T-helper 2 cell treated with Interferon-gamma antibody and Interleukin-4, amounts not matched to agents 100 ng/mL and 5 ng/mL, for 36 hours (primary cell): Measurements from ENCODE around the gene CIAO2B. TPM values are rescaled to one million over a fixed set of nuclear protein-coding genes. Genes with fewer than 3 reads are reported as not detected.

Source experiments
- intact Hi-C: fragments of 100-400 bp; cut with micrococcal nuclease; formaldehyde crosslinking; loops from one replicate; pipeline ENCODE4 v1.15.1; 2023
- total RNA-seq: library from RNA; stranded (reverse); gene quantifications from 2 replicates; pipeline ENCODE4 v1.2.3, GENCODE V29; 2022

Gene CIAO2B
- total RNA-seq, 1 donor from 2014 or later: 113 TPM

DNA sequence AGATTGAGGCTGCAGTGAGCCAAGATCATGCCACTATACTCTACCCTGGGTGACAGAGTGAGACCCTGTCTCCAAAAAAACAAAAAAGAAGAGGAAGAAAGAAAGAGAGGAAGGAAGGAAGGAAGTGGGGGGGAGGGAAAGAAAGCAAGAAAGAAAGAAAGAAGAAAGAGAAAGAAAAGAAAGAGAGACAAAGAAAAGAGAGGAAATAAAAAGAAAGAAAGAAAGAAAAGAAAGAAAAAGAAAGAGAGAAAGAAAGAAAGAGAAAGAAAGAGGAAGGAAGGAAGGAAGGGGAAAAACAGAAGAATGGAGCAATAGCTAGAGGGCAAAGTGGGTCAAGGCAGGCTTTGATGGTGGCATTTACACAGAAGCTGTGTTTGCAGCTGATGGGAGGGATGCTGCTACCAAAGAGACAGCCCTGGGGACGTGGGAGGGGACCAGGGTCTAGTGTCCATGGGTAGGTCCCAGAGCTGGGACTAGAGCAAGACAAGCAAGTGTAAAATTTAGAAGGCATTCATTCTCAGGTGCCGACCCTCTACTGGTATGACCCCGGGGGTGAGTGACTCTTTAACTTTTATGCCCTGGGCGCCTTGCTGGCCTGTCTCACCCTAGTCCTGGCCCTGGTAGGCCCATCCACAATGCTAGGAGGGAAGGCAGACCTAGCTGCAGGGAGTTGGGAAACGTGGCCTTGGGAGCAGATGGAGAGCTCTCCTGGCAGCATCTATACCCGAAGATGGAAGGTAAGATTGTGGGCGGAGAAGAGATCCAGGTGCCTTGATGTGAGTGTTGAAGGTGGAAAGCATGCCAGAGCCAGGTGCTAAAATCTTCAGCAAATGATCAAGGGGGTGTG lies 24.9 kb upstream of the CIAO2B start:
- intact Hi-C loops: loop anchor here (10.0 kb wide), 1 partner anchor 56 kb away; no protein-coding TSS in a partner anchor

DNA sequence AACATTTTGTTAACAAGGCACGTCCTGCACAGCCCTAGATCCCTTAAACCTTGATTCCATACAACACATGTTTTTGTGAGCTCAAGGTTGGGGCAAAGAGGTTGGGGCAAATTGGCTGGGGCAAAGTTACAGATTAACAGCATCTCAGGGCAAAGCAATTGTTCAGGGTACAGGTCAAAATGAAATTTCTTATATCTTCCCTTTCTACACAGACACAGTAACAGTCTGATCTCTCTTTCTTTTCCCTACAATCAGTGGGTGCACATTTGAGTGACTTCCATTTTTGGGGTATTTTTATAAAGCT lies 21.9 kb upstream of the CIAO2B start:
- intact Hi-C loops: loop anchor here (10.0 kb wide), 1 partner anchor 59 kb away; no protein-coding TSS in a partner anchor

DNA sequence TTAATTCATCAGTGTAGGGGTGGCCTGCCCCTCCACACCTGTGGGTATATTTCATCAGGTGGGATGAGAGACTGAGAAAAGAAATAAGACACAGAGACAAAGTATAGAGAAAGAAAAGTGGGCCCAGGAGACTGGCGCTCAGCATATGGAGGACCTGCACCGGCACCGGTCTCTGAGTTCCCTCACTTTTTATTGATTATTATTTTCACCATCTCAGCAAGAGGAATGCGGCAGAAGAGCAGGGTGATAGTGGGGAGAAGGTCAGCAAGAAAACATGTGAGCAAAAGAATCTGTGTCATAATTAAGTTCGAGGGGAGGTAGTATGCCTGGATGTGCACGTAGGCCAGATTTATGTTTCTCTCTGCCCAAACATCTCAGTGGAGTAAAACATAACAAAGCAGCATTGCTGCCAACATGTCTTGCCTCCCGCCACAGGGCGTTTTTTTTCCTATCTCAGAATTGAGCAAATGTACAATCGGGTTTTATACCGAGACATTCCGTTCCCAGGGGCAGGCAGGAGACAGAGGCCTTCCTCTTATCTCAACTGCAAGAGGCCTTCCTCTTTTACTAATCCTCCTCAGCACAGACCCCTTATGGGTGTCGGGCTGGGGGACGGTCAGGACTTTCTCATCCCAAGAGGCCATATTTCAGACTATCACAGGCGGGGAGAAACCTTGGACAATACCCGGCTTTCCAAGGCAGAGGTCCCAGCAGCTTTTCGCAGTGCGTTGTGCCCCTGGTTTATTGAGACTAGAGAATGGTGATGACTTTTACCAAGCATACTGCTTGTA lies 21.4 kb upstream of the CIAO2B start:
- intact Hi-C loops: loop anchor here (10.0 kb wide), 1 partner anchor 59 kb away; no protein-coding TSS in a partner anchor

DNA sequence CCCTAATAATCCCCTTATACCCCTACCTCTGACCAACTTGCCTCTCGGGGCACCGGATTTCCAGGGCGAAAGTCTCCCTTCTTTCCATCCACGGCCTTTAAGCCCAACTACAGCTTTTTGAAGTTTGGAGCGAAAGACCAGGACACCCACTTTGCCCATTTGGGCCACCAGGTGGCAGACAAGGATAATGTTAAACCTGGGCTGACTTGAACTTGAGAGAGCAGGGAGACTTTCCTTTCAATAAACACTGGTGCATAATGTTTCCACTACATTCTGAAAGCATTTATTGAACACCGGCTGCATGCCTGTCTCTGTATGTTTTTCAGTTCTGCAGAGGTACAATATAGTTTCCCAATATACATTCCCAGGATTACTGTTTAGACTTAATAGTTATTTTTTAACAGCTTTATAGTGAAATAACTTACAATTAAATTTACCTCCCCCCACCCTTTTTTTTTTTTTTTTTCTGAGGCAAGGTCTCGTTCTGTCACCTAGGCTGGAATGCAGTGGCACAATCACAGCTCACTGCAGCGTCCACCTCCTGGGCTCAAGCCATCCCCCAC lies 20.0 kb upstream of the CIAO2B start:
- intact Hi-C loops: loop anchor here (1.0 to 10.0 kb wide), 4 partner anchors 23 to 323 kb away; partner anchors contain the start of gene PLEKHG4

DNA sequence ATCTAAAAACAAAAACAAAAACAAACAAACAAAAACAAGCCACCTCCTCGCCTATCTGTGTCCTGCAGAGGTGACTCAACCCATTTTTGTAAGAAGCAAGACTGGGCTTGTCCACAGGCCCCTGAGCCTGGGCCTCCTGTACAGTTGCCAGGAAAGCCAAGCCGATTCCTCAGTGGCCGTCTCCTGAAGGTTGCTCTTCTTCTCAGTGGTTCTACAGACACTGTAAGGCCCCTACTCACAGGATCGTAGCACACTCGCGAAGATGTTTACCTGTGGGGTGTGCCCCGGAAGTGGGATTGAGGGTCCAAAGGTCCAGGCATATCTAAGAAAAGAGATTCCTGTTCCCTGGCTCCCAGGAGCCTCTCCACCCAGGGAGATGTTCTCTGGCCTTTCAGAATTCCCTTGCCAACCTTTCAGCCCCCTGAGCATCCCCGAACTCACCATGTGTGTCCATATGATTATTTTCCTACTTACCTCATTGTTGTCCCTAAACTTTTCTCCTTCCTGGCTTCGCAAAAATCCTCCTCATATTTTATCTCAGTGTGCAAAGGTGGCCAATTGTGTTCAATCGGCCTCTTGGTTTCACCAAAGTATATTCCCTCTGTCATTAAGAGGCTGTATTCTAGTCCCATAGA lies 19.4 kb upstream of the CIAO2B start:
- intact Hi-C loops: loop anchor here (1.0 to 10.0 kb wide), 4 partner anchors 24 to 324 kb away; partner anchors contain the start of gene PLEKHG4

DNA sequence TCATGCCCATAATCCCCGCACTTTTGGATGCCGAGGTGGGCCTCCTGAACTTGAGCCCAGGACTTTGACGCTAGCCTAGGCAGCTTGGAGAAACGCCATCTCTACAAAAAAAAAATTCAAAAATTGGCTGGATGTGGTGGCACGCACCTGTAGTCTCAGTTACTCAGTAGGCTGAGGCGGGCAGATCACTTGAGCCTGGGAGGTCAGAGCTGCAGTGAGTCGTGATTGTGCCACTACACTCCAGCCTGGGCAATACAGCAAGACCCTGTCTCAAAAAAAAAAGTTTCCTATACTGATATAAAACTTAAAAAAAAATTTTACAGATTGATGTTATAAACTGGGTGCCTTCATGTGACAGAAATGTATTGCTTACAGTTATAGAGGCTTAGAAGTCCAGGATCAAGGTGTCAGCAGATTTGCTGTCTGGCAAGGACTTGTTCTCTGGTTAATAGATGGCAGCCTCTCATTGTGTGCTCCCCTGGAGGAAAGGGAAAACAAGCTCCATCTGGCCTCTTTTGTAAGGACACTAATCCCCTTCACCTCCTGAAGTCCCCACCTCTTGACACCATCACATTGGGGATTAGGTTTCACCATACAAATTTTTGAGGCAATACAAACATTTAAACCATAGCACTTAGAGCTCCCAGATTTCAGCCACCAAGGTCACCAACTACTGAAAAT lies 18.4 kb upstream of the CIAO2B start:
- intact Hi-C loops: loop anchor here (5.0 to 10.0 kb wide), 2 partner anchors 62 to 325 kb away; partner anchors contain the start of gene PLEKHG4

DNA sequence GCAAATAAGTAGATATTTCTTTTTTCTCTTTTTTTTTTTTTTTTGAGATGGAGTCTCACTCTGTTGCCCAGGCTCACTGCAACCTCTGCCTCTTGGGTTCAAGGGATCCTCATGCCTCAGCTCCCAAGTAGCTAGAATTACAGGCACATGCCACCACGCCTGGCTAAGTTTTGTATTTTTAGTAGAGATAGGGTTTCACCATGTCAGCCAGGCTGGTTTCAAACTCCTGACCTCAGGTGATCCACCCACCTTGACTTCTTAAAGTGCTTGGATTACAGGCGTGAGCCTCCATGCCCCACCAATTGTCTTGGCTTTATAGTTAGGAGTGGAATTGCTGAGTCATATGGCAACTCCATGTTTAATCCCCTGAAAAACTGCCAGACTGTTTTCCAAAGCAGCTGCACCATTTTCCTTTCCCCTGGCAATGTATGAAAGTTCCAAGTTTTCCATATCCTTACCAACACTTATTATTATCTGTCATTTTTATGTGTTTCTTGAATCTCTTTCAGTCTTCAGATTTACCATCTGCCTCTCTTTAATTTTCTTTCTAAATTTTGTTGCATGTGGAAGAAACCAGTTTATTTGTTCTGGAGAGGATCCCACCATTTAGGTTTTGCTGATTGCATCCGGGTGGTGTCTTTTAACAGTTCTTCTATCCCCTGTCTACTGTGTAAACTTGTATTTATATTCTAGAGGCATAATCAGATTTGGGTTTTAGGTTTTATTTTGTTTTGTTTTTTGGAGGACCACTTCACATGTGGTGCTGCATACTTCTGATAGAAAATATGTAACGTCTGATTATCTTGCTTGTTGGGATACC lies 17.0 kb upstream of the CIAO2B start:
- intact Hi-C loops: loop anchor here (5.0 to 10.0 kb wide), 2 partner anchors 64 to 326 kb away; partner anchors contain the start of gene PLEKHG4

DNA sequence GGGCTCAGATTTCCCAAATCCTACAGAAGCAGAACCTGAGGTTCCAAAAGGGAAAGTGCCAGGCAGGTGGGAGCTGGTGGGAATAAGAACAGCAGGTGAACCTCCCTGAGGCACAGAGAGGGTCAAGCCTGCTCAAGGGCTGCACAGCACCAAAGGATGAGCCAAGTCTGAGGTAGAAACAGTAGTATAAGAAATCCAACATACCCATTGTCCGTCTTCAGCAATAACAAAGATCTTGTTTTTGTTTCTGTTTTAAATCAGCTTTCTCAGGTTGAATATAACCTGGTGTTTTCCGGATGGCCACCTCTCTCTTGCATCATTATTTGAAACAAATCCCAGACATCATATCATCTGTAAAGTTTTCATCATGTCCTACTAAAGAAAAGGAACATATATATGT lies 16.2 kb upstream of the CIAO2B start:
- intact Hi-C loops: loop anchor here (5.0 to 10.0 kb wide), 2 partner anchors 64 to 327 kb away; partner anchors contain the start of gene PLEKHG4

DNA sequence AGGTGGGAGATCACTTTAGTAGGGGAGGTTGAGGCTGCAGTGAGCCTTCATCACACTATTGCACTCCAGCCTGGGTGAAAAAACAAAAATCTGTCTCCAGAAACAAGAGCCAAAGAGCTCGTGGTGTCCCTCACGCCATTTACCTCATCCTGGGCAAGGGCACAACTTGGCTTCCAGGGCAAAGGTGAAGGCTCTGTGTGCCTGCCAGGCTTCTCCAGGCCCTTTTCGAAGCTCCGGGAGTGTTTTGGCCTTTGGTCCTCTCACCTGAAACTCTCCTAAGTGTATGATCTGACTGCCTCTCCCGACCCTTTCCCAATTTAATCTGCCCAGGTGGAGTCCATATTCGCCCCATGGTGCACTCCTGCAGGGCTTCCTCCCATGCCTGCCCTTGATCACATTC lies 15.3 kb upstream of the CIAO2B start:
- intact Hi-C loops: loop anchor here (5.0 kb wide), 1 partner anchor 208 kb away; the partner anchor contains the start of genes FBXL8 and TRADD

DNA sequence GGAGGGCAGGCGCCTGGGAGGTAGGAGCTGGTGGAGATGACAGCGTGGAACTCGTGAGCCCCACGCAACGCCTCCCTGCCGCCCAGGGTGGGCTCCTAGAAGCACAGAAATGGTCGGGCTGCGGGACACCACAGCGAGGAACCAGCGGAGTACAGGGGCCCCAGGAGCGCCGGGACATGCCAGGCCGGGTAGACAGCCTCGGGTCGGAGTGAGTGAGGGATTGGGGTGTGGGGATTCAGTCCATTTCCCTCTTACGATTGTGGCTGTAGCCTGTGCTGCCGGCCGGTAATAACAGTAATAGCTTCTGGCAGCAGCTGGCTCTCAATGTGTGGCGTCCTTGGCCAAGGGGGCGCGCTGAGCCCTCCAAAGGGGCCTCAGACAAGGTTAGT lies 14.6 kb upstream of the CIAO2B start:
- intact Hi-C loops: loop anchor here (5.0 kb wide), 1 partner anchor 208 kb away; the partner anchor contains the start of genes FBXL8 and TRADD

DNA sequence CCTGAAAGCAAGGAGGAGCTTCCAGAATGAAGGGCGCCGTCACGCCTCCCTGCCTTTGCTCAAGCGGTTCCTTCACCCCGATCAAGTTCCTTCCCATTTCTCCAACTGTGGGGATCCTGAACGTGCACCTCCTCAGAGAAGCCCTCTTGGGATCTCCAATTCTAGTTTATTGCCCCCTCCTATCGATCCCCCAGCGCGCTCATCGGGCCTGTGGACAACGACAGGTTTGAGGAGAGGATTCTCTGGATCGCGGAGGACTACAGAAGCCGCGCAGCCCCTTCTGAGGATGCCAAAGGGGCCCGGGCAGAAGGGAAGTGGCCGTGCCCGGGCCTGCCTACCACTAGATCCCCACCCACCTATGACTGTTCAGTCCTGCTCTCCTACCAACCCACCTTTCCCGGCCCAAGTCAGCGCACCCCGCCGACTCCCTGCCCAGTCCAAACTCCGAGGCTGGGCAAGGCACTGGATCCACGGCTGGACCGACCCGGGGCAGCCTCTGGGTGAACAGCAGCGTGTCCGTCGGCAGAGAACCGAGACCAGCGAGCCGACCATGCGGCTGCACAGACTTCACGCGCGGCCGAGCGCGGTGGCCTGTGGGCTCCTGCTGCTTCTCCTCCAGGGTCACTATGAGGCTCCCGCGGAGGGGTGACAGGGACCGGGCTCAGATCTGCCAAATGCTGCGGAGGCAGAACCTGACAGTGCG lies 14.1 kb upstream of the CIAO2B start:
- intact Hi-C loops: loop anchor here (5.0 kb wide), 1 partner anchor 209 kb away; the partner anchor contains the start of genes FBXL8 and TRADD

DNA sequence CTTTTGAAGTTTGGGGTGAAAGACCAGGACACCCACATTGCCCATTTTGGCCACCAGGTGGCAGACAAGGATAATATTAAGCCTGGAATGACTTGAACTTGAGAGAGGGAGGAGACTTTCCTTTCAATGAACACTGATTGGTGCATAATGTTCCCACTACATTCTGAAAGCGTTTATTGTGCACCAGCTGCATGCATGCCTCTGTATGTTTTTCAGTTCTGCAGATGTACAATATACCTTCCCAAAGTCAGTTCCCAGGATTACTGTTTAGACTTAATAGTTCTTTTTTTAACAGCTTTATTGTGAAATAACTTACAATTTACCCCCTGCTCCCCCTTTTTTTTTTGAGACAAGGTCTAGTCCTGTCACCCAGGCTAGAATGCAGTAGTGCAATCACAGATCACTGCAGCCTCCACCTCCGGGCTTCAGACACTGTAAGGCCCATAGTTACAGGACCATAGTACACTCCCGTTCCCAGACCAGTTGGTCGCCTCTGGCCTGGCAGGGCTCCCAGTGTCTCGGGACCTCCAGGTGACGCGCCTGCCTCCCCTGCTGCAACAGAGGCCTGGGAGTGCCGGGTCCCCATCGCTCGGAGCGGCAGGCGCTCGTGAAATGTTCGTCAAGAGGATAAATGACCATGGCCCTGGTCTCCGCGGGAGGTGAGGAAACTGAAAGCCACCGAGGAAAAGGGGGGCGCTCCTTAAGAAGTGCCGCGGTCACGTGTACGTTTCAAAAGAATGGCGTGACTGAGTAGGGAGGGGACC lies 13.3 kb upstream of the CIAO2B start:
- intact Hi-C loops: loop anchor here (2.0 to 5.0 kb wide), 2 partner anchors 210 to 237 kb away; partner anchors contain the start of genes FBXL8 and TRADD

DNA sequence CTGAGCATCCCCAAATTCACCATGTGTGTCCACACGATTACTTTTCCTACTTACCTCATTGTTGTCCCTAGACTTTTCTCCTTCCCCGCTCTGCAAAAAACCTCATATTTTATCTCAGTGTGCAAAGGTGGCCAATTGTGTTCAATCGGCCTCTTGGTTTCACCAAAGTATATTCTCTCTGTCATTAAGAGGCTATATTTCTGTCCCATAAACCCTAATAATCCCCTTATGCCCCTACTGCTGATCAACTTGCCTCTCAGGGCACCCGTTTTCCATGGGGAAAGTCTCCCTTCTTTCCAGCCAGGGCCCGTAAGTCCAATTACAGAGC lies 12.7 kb upstream of the CIAO2B start:
- intact Hi-C loops: loop anchor here (1.0 to 5.0 kb wide), 3 partner anchors 52 to 238 kb away; partner anchors contain the start of genes FBXL8 and TRADD

DNA sequence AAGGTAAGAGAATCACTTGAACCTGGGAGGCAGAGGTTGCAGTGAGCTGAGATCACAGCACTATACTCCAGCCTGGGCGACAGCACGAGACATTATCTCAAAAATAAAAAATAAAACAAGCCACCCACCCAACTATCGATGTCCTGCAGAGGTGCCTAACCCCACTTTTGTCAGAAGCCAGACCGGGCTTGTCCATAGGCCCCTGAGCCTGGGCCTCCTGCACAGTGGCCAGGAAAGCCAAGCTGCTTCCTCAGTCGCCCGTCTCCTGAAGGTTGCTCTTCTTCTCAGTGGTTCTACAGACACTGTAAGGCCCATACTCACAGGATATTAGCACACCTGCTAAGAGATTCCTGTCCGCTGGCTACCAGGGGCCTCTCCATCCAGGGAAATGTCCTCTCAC lies 12.3 kb upstream of the CIAO2B start:
- intact Hi-C loops: loop anchor here (1.0 to 5.0 kb wide), 3 partner anchors 51 to 238 kb away; partner anchors contain the start of genes FBXL8 and TRADD

DNA sequence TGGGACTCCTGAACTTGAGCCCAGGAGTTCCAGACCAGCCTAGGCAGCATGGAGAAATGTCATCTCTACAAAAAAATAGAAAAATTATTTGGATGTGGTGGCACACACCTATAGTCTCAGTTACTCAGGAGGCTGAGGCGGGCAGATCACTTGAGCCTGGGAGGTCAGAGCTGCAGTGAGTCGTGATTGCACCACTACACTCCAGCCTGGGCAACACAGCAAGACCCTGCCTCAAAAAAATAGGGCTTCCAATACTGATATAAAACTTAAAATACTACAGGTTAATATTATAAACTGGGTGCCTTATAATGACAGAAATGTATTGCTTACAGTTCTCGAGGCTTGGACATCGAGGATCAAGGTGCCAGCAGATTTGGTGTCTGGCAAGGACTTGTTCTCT lies 11.7 kb upstream of the CIAO2B start:
- intact Hi-C loops: loop anchor here (1.0 to 5.0 kb wide), 3 partner anchors 51 to 239 kb away; partner anchors contain the start of genes FBXL8 and TRADD

DNA sequence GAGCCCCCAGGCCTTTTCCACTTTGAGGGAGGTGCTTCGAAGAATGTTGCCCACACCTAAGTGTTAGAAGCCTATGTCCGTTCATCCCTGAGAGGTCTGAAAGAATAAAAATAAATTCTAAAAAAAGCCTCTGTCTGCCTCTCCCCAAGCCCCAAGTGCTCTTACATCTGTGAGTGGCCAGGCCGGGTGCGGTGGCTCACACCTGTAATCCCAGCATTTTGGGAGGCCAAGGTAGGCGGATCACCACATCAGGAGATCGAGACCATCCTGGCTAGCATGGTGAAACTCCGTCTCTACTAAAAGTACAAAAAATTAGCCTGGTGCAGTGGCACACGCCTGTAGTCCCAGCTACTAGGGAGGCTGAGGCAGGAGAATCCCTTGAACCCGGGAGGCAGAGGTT lies 10.8 kb upstream of the CIAO2B start:
- intact Hi-C loops: loop anchor here (5.0 kb wide), 1 partner anchor 212 kb away; the partner anchor contains the start of genes FBXL8 and TRADD

DNA sequence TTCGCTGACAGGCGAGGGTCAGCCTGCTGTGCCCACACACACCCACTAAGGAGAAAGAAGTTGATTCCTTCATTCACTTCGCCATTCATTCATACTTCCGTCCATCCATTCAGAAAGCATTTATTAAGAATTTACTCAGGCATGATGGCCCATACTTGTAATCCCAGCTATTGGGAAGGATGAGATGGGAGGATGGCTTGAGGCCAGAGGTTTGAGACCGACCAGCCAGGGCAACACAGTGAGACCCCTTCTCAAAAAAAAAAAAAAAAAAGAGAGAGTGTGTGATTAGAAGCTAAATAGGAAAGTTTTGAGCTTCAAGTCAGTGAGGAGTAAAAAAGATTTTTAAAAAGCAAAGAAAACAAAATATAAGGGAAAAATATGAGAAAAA lies 9.8 kb upstream of the CIAO2B start:
- intact Hi-C loops: no loop called here
